CD14-positive monocyte (primary cell): ENCODE results near the gene KIAA1549. TPM values are rescaled to one million over a fixed set of nuclear protein-coding genes. Genes with fewer than 3 reads are reported as not detected.

Experiments used
- DNase-seq, 3 donors: peaks; one replicate each; pipeline ENCODE4 v3.0.0-alpha.2; 2011 to 2022
- H2AFZ ChIP-seq: 2 replicates; pipeline ENCODE4 v1.6.0; 2012; ENCODE audit warnings: mild to moderate bottlenecking, low read depth, low read length, inconsistent platforms; ENCODE audit not compliant: insufficient read depth, poor library complexity, severe bottlenecking
- H3K27ac ChIP-seq, 2 donors: 1 replicate in 1 of 2; 2 replicates in 1 of 2; pipeline ENCODE4 v1.5.1; 2012 to 2013; ENCODE audit warnings: low read length in 2 of 2, control low read depth in 1 of 2, inconsistent platforms in 1 of 2, low read depth in 1 of 2, mild to moderate bottlenecking in 1 of 2
- H3K27me3 ChIP-seq, 2 donors: one replicate each; pipeline versions ENCODE4 v1.6.0 to v1.6.1; 2011 to 2013; ENCODE audit warnings: low read length in 2 of 2; ENCODE audit not compliant: control insufficient read depth in 2 of 2, insufficient read depth in 2 of 2
- H3K36me3 ChIP-seq, 2 donors: replicated peaks in 1 of 2; 1 replicate in 1 of 2; 2 replicates in 1 of 2; pipeline versions ENCODE4 v1.5.1 to v1.6.1; 2012 to 2013; ENCODE audit warnings: low read length in 2 of 2, control low read depth in 1 of 2, inconsistent platforms in 1 of 2, mild to moderate bottlenecking in 1 of 2; ENCODE audit not compliant: insufficient read depth in 2 of 2, control insufficient read depth in 1 of 2
- H3K4me1 ChIP-seq, 2 donors: 1 replicate in 1 of 2; 2 replicates in 1 of 2; pipeline versions ENCODE4 v1.5.1 to v1.6.1; 2012 to 2013; ENCODE audit warnings: low read length in 2 of 2, control low read depth in 1 of 2, inconsistent platforms in 1 of 2, mild to moderate bottlenecking in 1 of 2, moderate library complexity in 1 of 2; ENCODE audit not compliant: insufficient read depth in 2 of 2, control insufficient read depth in 1 of 2
- H3K4me2 ChIP-seq: replicated peaks from 2 replicates; pipeline ENCODE3; 2012; ENCODE audit warnings: low read length, moderate library complexity, mild to moderate bottlenecking; ENCODE audit not compliant: poor library complexity, severe bottlenecking; ENCODE audit errors: extremely low read depth
- H3K4me3 ChIP-seq, 3 experiments: fragments of 200-600 bp in 1 of 3; sonication (generic) in 1 of 3; replicated peaks in 1 of 3; 1 replicate in 2 of 3; 2 replicates in 1 of 3; pipeline ENCODE4 v1.5.1; 2011 to 2013; ENCODE audit warnings: low read length in 3 of 3, mild to moderate bottlenecking in 3 of 3, control low read depth in 2 of 3, low read depth in 2 of 3, inconsistent platforms in 1 of 3, moderate library complexity in 1 of 3
- H3K79me2 ChIP-seq: 2 replicates; pipeline ENCODE4 v1.6.0; 2012; ENCODE audit warnings: mild to moderate bottlenecking, control low read depth, inconsistent platforms, low read length, moderate library complexity; ENCODE audit not compliant: insufficient read depth
- H3K9ac ChIP-seq: 2 replicates; pipeline ENCODE4 v1.6.0; 2017; ENCODE audit warnings: low read length, mild to moderate bottlenecking; ENCODE audit not compliant: insufficient read depth, poor library complexity, severe bottlenecking
- H3K9me3 ChIP-seq, 2 donors: replicated peaks in 1 of 2; 1 replicate in 1 of 2; 2 replicates in 1 of 2; pipeline versions ENCODE4 v1.5.1 to v1.6.1; 2012 to 2013; ENCODE audit warnings: low read length in 2 of 2, control low read depth in 1 of 2; ENCODE audit not compliant: control insufficient read depth in 1 of 2, insufficient read depth in 1 of 2
- H4K20me1 ChIP-seq: 2 replicates; pipeline ENCODE4 v1.6.0; 2012; ENCODE audit warnings: mild to moderate bottlenecking, low read length, control low read depth, moderate library complexity; ENCODE audit not compliant: insufficient read depth
- H3K27ac Mint-ChIP-seq, 7 donors: one replicate each; pipeline ENCODE4 v1.8.0; 2020; ENCODE audit warnings: mild to moderate bottlenecking in 7 of 7, mixed read lengths in 7 of 7, moderate library complexity in 6 of 7, inconsistent platforms in 2 of 7
- H3K27me3 Mint-ChIP-seq, 3 donors: one replicate each; pipeline ENCODE4 v1.8.0; 2021 to 2022; ENCODE audit warnings: low read depth in 3 of 3, mild to moderate bottlenecking in 3 of 3, mixed read lengths in 3 of 3, moderate library complexity in 3 of 3, inconsistent platforms in 1 of 3
- H3K36me3 Mint-ChIP-seq, 2 donors: one replicate each; pipeline ENCODE4 v1.8.0; 2020; ENCODE audit warnings: mixed read lengths in 2 of 2, inconsistent platforms in 1 of 2, mild to moderate bottlenecking in 1 of 2
- H3K4me1 Mint-ChIP-seq: one replicate; pipeline ENCODE4 v1.8.0; 2020; ENCODE audit warnings: mild to moderate bottlenecking, mixed read lengths
- H3K4me3 Mint-ChIP-seq, 2 donors: one replicate each; pipeline ENCODE4 v1.8.0; 2020; ENCODE audit warnings: mild to moderate bottlenecking in 2 of 2, mixed read lengths in 2 of 2, moderate library complexity in 1 of 2
- H3K9me3 Mint-ChIP-seq, 7 donors: one replicate each; pipeline ENCODE4 v1.8.0; 2020 to 2022; ENCODE audit warnings: mixed read lengths in 7 of 7, mild to moderate bottlenecking in 6 of 7, moderate library complexity in 6 of 7, inconsistent platforms in 2 of 7
- WGBS: methylation state at CpG from one replicate; pipeline ENCODE4 v1.1.5; 2013; ENCODE audit warnings: missing lambda C conversion rate; ENCODE audit not compliant: insufficient coverage; 5-methylcytosine and 5-hydroxymethylcytosine counted together
- intact Hi-C, 2 donors: fragments of 100-400 bp; cut with micrococcal nuclease; formaldehyde crosslinking; loops; one replicate each; pipeline versions ENCODE4 v1.15.0 to v1.15.1; 2023
- polyA plus RNA-seq, 3 donors: library from polyadenylated mRNA; depleted of rRNA in 1 of 3; unstranded in 2 of 3; stranded (reverse) in 1 of 3; fragments of 300-500 nt in 2 of 3; fragments of >200 nt in 1 of 3; fragmentation: Illumina TruSeq in 2 of 3; gene quantifications; 1 replicate in 2 of 3; 2 replicates in 1 of 3; pipeline ENCODE4 v1.2.3, GENCODE V29; 2012 to 2021
- TF ChIP-seq, protein P1 (sequence below): fragments of 200-600 bp; IDR thresholded peaks from one replicate; pipeline ENCODE4 v1.8.0; 2022; ENCODE audit warnings: antibody characterized with exemption, mild to moderate bottlenecking

The KIAA1549 gene
- polyA plus RNA-seq, 3 donors, result 0.03 TPM; not detected in 1

- no peaks in the 10 kb centered on the region for H3K79me2 ChIP-seq
- Mint-ChIP-seq H3K36me3 (no peaks in the 10 kb centered on the region), H3K27ac (no peak overlapping the region), H3K4me1 (peaks cover 4% of the 10 kb centered on the region), H3K9me3 (no peaks in the 10 kb centered on the region), H3K27me3 (peaks cover 0 to 3% (median 1%) of the 10 kb centered on the region in 3 donors), H3K4me3 (no peak overlapping the region)
- no peak overlapping the region for H3K27ac ChIP-seq
- H2AFZ ChIP-seq, result peak overlapping the region; percentile 6
- intact Hi-C loops, result no loop called here
- H3K9ac ChIP-seq, result no peak overlapping the region
- no peak overlapping the region for H3K4me2 ChIP-seq
- WGBS, result 57% methylated on average over 7 of the region's 12 CpGs
- no peaks in the 10 kb centered on the region for H3K36me3 ChIP-seq
- no peaks in the 10 kb centered on the region for H4K20me1 ChIP-seq
- H3K4me1 ChIP-seq, result no peaks in the 10 kb centered on the region
- H3K9me3 ChIP-seq, result no peaks in the 10 kb centered on the region
- H3K4me3 ChIP-seq, result no peak overlapping the region
- DNase-seq, result no peak
- no peaks in the 10 kb centered on the region for H3K27me3 ChIP-seq
- TF ChIP-seq, protein P1, sequence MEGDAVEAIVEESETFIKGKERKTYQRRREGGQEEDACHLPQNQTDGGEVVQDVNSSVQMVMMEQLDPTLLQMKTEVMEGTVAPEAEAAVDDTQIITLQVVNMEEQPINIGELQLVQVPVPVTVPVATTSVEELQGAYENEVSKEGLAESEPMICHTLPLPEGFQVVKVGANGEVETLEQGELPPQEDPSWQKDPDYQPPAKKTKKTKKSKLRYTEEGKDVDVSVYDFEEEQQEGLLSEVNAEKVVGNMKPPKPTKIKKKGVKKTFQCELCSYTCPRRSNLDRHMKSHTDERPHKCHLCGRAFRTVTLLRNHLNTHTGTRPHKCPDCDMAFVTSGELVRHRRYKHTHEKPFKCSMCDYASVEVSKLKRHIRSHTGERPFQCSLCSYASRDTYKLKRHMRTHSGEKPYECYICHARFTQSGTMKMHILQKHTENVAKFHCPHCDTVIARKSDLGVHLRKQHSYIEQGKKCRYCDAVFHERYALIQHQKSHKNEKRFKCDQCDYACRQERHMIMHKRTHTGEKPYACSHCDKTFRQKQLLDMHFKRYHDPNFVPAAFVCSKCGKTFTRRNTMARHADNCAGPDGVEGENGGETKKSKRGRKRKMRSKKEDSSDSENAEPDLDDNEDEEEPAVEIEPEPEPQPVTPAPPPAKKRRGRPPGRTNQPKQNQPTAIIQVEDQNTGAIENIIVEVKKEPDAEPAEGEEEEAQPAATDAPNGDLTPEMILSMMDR, result no peak
These were observed 139.1 kb downstream of the KIAA1549 start for GRCh38 chr7:138842111-138842510.

- no peaks in the 10 kb centered on the region for H4K20me1 ChIP-seq
- H3K79me2 ChIP-seq, result no peaks in the 10 kb centered on the region
- Mint-ChIP-seq H3K27me3 (peaks cover 0 to 3% (median 1%) of the 10 kb centered on the region in 3 donors), H3K4me3 (peak overlapping the region in 1 of 2 donors; percentile 48), H3K27ac (no peak overlapping the region), H3K36me3 (no peaks in the 10 kb centered on the region), H3K4me1 (peaks cover 4% of the 10 kb centered on the region), H3K9me3 (no peaks in the 10 kb centered on the region)
- no peak for DNase-seq
- no peak overlapping the region for H3K9ac ChIP-seq
- H3K4me2 ChIP-seq, result no peak overlapping the region
- intact Hi-C loops, result no loop called here
- 98% methylated on average over 5 of the region's 9 CpGs for WGBS
- TF ChIP-seq, protein P1, result no peak
- no peak overlapping the region for H2AFZ ChIP-seq
- no peaks in the 10 kb centered on the region for H3K36me3 ChIP-seq
- H3K27me3 ChIP-seq, result no peaks in the 10 kb centered on the region
- no peak overlapping the region for H3K4me3 ChIP-seq
- no peak overlapping the region for H3K27ac ChIP-seq
- no peaks in the 10 kb centered on the region for H3K4me1 ChIP-seq
- H3K9me3 ChIP-seq, result no peaks in the 10 kb centered on the region
These were observed 143.0 kb downstream of the KIAA1549 start for GRCh38 chr7:138838166-138838565.
